ENCODE measurements around the gene B9D1. TPM values are rescaled to one million over a fixed set of nuclear protein-coding genes. Genes with fewer than 3 reads are reported as not detected.
A peak's percentile ranks its signal among the peaks of the same experiment; 100 is the strongest.

Gene B9D1
- total and polyA plus RNA-seq, 7 donors: 6.6 to 22.4 (median 15.2) TPM

DNA sequence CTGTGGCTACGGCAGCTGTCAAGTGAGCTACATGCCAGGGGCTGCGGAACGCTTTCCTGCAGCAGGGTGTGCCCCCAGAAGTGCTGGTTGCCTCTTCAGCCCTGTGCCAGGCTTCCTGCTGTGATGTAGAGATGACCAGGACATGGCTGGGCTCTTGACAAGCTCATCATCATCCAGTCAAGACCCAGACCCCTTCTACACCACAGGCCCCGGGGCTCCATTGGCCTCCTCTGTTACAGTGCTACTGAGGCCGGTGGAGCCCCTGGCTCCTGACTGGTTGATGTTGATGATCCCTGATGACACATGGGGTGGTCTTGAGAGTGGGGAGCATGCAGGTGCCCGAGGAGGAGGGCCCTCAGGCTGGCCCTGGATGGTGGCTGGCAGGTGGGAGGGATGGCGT lies 50.1 kb downstream of the B9D1 start:
- WGBS, 2 donors: 94 to 96% methylated on average over 7 of the region's 7 CpGs
- peaks cover 9 to 48% (median 33%) of the 10 kb centered on the region in 4 donors for H3K36me3 ChIP-seq
- peak; percentile 55 for DNase-seq

DNA sequence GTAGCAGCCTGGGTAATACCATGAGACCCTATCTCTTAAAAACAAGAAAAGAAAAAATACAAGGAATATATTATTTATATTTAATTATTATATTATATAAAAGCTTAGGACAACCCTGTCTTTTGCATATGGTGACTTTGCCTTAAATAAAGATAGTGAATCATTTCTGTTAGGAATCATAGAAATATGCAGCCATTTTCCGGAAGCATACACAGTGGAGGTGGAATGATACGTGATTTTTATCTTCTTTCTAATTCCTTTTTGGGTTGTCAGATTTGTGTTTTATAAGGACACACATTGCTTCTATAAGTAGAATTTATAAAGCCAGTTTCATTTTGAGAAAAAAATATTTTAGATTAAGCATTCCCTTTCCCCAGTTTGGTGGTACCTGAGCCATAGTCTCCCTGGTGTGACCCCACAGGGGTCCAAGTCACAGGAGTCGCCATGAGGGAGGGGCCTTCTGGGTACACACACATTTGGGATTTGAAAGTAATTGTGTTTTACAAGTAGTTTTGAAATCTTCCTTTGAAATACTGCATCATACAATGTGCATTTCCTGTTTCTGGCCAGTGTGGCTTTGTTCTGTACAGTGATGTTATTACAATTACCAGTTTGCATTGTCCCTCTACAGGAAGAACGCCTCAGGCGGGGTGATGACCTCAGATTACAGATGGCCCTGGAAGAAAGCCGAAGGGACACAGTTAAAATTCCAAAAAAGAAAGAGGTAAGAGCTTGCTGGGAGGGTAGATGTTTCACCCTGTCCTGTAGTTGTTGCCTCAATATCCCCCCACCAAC lies 50.9 kb downstream of the B9D1 start:
- no peak overlapping the region for H3K4me3 ChIP-seq
- H3K9me3 ChIP-seq: no peaks in the 10 kb centered on the region
- TF ChIP-seq, protein P1, sequence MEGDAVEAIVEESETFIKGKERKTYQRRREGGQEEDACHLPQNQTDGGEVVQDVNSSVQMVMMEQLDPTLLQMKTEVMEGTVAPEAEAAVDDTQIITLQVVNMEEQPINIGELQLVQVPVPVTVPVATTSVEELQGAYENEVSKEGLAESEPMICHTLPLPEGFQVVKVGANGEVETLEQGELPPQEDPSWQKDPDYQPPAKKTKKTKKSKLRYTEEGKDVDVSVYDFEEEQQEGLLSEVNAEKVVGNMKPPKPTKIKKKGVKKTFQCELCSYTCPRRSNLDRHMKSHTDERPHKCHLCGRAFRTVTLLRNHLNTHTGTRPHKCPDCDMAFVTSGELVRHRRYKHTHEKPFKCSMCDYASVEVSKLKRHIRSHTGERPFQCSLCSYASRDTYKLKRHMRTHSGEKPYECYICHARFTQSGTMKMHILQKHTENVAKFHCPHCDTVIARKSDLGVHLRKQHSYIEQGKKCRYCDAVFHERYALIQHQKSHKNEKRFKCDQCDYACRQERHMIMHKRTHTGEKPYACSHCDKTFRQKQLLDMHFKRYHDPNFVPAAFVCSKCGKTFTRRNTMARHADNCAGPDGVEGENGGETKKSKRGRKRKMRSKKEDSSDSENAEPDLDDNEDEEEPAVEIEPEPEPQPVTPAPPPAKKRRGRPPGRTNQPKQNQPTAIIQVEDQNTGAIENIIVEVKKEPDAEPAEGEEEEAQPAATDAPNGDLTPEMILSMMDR (IDR thresholded peaks at IDR 0.05): no peak
- TF ChIP-seq POLR2A (IDR thresholded peaks at IDR 0.05) (no peak), POLR2AphosphoS5 (IDR thresholded peaks at IDR 0.05) (no peak), EP300 (IDR thresholded peaks at IDR 0.05) (no peak)
- intact Hi-C loops (cut with DNase I): no loop called here
- DNase-seq: peak; percentile 11
- H3K27me3 ChIP-seq: no peaks in the 10 kb centered on the region
- peaks cover 0 to 15% (median 0%) of the 10 kb centered on the region in 4 donors for H3K4me1 ChIP-seq
- H3K27ac ChIP-seq: no peak overlapping the region
- peaks cover 9 to 48% (median 31%) of the 10 kb centered on the region in 4 donors for H3K36me3 ChIP-seq
- 82 to 92% methylated on average over 6 of the region's 6 CpGs for WGBS, 2 donors

More for the DNA sequence above, 50.1 kb downstream of the B9D1 start:
- Histone ChIP-seq H3K4me3 (no peak overlapping the region), H3K4me1 (peaks cover 0 to 23% (median 2%) of the 10 kb centered on the region in 4 donors), H3K27ac (no peak overlapping the region), H3K27me3 (no peaks in the 10 kb centered on the region), H3K9me3 (no peaks in the 10 kb centered on the region)
- intact Hi-C loops (cut with DNase I): no loop called here
- no peak for TF ChIP-seq POLR2AphosphoS5 (IDR thresholded peaks at IDR 0.05)
- no peak for TF ChIP-seq EP300 (IDR thresholded peaks at IDR 0.05)
- TF ChIP-seq, protein P1 (IDR thresholded peaks at IDR 0.05): no peak
- TF ChIP-seq POLR2A (IDR thresholded peaks at IDR 0.05): no peak

DNA sequence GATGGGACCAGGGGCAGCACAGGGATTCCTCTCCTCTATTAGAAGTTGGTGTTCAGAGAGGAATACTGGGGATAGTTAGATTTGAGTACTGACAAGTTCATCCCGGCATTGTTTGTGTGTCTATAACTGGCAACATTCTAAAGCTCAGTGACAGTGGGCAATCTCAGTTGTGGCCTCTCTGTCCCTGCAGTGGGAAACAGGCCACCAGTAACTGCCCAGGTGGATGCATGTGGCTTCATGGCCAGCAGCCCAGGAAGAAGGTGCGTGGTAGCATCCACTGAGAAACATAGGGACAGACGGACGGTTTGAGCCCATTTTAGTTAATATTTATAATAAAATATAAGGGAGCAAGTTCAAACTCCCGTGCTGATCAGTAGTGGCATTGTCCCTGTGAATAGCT lies 51.5 kb downstream of the B9D1 start:
- H3K36me3 ChIP-seq: peaks cover 9 to 48% (median 31%) of the 10 kb centered on the region in 4 donors
- H3K27me3 ChIP-seq: no peaks in the 10 kb centered on the region
- H3K9me3 ChIP-seq: no peaks in the 10 kb centered on the region
- 93 to 96% methylated on average over 5 of the region's 5 CpGs for WGBS, 2 donors
- DNase-seq: peak; percentile 6
- H3K4me3 ChIP-seq: no peak overlapping the region
- intact Hi-C loops (cut with DNase I): no loop called here
- no peak overlapping the region for H3K27ac ChIP-seq
- TF ChIP-seq POLR2AphosphoS5 (IDR thresholded peaks at IDR 0.05) (no peak), EP300 (IDR thresholded peaks at IDR 0.05) (no peak), POLR2A (IDR thresholded peaks at IDR 0.05) (no peak)
- TF ChIP-seq, protein P1 (IDR thresholded peaks at IDR 0.05): no peak
- H3K4me1 ChIP-seq: peaks cover 0 to 20% (median under 1%) of the 10 kb centered on the region in 4 donors

DNA sequence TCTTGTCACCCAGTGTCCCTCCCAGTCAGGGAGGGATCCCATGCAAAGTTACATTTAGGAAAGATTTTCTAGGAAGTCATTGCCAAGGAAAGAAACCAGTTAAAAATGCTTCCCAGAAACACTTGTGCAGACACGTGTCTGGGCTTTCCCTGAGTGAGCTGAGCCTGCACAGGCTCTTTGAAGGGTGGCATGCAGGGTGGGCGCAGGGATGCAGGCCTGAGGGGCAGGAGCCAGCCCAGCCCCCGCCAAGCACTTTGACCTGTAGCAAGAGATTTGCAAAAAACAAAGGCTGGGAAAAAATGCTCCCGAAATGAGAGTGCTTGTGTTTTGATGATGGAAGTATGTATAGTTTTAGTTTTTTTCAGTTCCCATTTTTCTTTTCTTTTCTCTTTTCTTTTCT lies 52.4 kb downstream of the B9D1 start:
- no peaks in the 10 kb centered on the region for H3K9me3 ChIP-seq
- no peak for TF ChIP-seq EP300 (IDR thresholded peaks at IDR 0.05)
- TF ChIP-seq POLR2AphosphoS5 (IDR thresholded peaks at IDR 0.05): no peak
- TF ChIP-seq, protein P1 (IDR thresholded peaks at IDR 0.05): no peak
- no peak for TF ChIP-seq POLR2A (IDR thresholded peaks at IDR 0.05)
- peaks cover 9 to 48% (median 31%) of the 10 kb centered on the region in 4 donors for H3K36me3 ChIP-seq
- no peak overlapping the region for H3K27ac ChIP-seq
- intact Hi-C loops (cut with DNase I): no loop called here
- no peaks in the 10 kb centered on the region for H3K27me3 ChIP-seq
- H3K4me3 ChIP-seq: no peak overlapping the region
- peaks cover 0 to 26% (median 2%) of the 10 kb centered on the region in 4 donors for H3K4me1 ChIP-seq
- 85 to 89% methylated on average over 4 of the region's 4 CpGs for WGBS, 2 donors
- peak; percentile 14 for DNase-seq

All from sigmoid colon (tissue), 7 donors.